BLaER1 (cell line): Measurements from ENCODE around the gene CALHM6.

Source experiments
- H3K27ac ChIP-seq: shearing (Covaris generic); formaldehyde crosslinking; 2 replicates; pipeline ENCODE4 v1.8.1; 2022
- H3K27me3 ChIP-seq: shearing (Covaris generic); formaldehyde crosslinking; 2 replicates; pipeline ENCODE4 v1.8.1; 2022
- H3K36me3 ChIP-seq: shearing (Covaris generic); formaldehyde crosslinking; 2 replicates; pipeline ENCODE4 v1.8.1; 2022
- H3K4me1 ChIP-seq: shearing (Covaris generic); formaldehyde crosslinking; 2 replicates; pipeline ENCODE4 v1.8.1; 2022
- H3K4me2 ChIP-seq: shearing (Covaris generic); formaldehyde crosslinking; 2 replicates; pipeline ENCODE4 v1.8.1; 2022
- H3K4me3 ChIP-seq: shearing (Covaris generic); formaldehyde crosslinking; 2 replicates; pipeline ENCODE4 v1.8.1; 2022
- H3K9ac ChIP-seq: shearing (Covaris generic); formaldehyde crosslinking; 2 replicates; pipeline ENCODE4 v1.8.1; 2022
- H3K9me3 ChIP-seq: shearing (Covaris generic); formaldehyde crosslinking; 2 replicates; pipeline ENCODE4 v1.8.1; 2022
- H4K20me1 ChIP-seq: shearing (Covaris generic); formaldehyde crosslinking; 2 replicates; pipeline ENCODE4 v1.8.1; 2022
- Cebpa-rat ChIP-seq: shearing (Covaris generic); IDR thresholded peaks from 2 replicates; pipeline ENCODE4 v1.8.1; 2022

The CALHM6 gene

GRCh38 chr6:116430860-116431259, 30.3 kb upstream of the CALHM6 start:
- TF ChIP-seq Cebpa-rat = no peak
- no peaks in the 10 kb centered on the region for H3K27me3 ChIP-seq
- H3K4me2 ChIP-seq = no peak overlapping the region
- H3K36me3 ChIP-seq = no peaks in the 10 kb centered on the region
- no peak overlapping the region for H3K4me3 ChIP-seq
- no peaks in the 10 kb centered on the region for H4K20me1 ChIP-seq
- H3K4me1 ChIP-seq = no peaks in the 10 kb centered on the region
- H3K9ac ChIP-seq = no peak overlapping the region
- no peaks in the 10 kb centered on the region for H3K9me3 ChIP-seq
- no peak overlapping the region for H3K27ac ChIP-seq

GRCh38 chr6:116431964-116432595, 29.1 kb upstream of the CALHM6 start:
- Histone ChIP-seq H3K9me3 (no peaks in the 10 kb centered on the region), H3K4me3 (no peak overlapping the region), H4K20me1 (no peaks in the 10 kb centered on the region), H3K9ac (no peak overlapping the region), H3K27ac (no peak overlapping the region), H3K36me3 (no peaks in the 10 kb centered on the region), H3K27me3 (no peaks in the 10 kb centered on the region), H3K4me2 (no peak overlapping the region), H3K4me1 (no peaks in the 10 kb centered on the region)
- TF ChIP-seq Cebpa-rat = no peak

GRCh38 chr6:116433206-116433712, 27.9 kb upstream of the CALHM6 start:
- no peak for TF ChIP-seq Cebpa-rat
- Histone ChIP-seq H3K4me3 (no peak overlapping the region), H3K27me3 (no peaks in the 10 kb centered on the region), H3K9ac (no peak overlapping the region), H4K20me1 (no peaks in the 10 kb centered on the region), H3K36me3 (no peaks in the 10 kb centered on the region), H3K9me3 (no peaks in the 10 kb centered on the region), H3K4me2 (no peak overlapping the region), H3K27ac (no peak overlapping the region), H3K4me1 (peaks cover 1% of the 10 kb centered on the region)

GRCh38 chr6:116434056-116434725, 27.0 kb upstream of the CALHM6 start:
- no peaks in the 10 kb centered on the region for H3K9me3 ChIP-seq
- no peak overlapping the region for H3K9ac ChIP-seq
- H3K4me2 ChIP-seq = no peak overlapping the region
- no peak overlapping the region for H3K27ac ChIP-seq
- H3K4me3 ChIP-seq = no peak overlapping the region
- no peak for TF ChIP-seq Cebpa-rat
- H3K4me1 ChIP-seq = peaks cover 10% of the 10 kb centered on the region
- H4K20me1 ChIP-seq = no peaks in the 10 kb centered on the region
- H3K27me3 ChIP-seq = no peaks in the 10 kb centered on the region
- no peaks in the 10 kb centered on the region for H3K36me3 ChIP-seq

- Histone ChIP-seq H3K4me3 (no peak overlapping the region), H4K20me1 (no peaks in the 10 kb centered on the region), H3K4me2 (no peak overlapping the region), H3K27ac (no peak overlapping the region), H3K27me3 (no peaks in the 10 kb centered on the region), H3K4me1 (peaks cover 18% of the 10 kb centered on the region), H3K9me3 (no peaks in the 10 kb centered on the region), H3K9ac (no peak overlapping the region), H3K36me3 (no peaks in the 10 kb centered on the region)
- no peak for TF ChIP-seq Cebpa-rat
Observed at GRCh38 chr6:116436586-116436985, 24.6 kb upstream of the CALHM6 start.

GRCh38 chr6:116437656-116438055, 23.5 kb upstream of the CALHM6 start:
- no peak overlapping the region for H3K4me3 ChIP-seq
- H3K4me1 ChIP-seq = peaks cover 18% of the 10 kb centered on the region
- H3K27me3 ChIP-seq = no peaks in the 10 kb centered on the region
- no peak overlapping the region for H3K4me2 ChIP-seq
- H4K20me1 ChIP-seq = no peaks in the 10 kb centered on the region
- H3K36me3 ChIP-seq = no peaks in the 10 kb centered on the region
- H3K9ac ChIP-seq = no peak overlapping the region
- no peak overlapping the region for H3K27ac ChIP-seq
- TF ChIP-seq Cebpa-rat = no peak
- H3K9me3 ChIP-seq = no peaks in the 10 kb centered on the region

GRCh38 chr6:116438590-116439448, 22.4 kb upstream of the CALHM6 start:
- Histone ChIP-seq H3K27ac (peak overlapping the region; percentile 31; the same call in 1 of the 2 replicates), H3K4me1 (peaks cover 18% of the 10 kb centered on the region), H3K4me3 (no peak overlapping the region), H3K9me3 (no peaks in the 10 kb centered on the region), H3K27me3 (no peaks in the 10 kb centered on the region), H3K9ac (peak overlapping the region; percentile 25; the same call in 1 of the 2 replicates), H4K20me1 (no peaks in the 10 kb centered on the region), H3K4me2 (peak overlapping the region; percentile 78), H3K36me3 (no peaks in the 10 kb centered on the region)
- no peak for TF ChIP-seq Cebpa-rat

GRCh38 chr6:116439522-116440051, 21.6 kb upstream of the CALHM6 start:
- Histone ChIP-seq H3K9ac (no peak overlapping the region), H3K27ac (peak overlapping the region; percentile 31; the same call in 1 of the 2 replicates), H4K20me1 (no peaks in the 10 kb centered on the region), H3K4me2 (peak overlapping the region; percentile 78), H3K36me3 (no peaks in the 10 kb centered on the region), H3K27me3 (no peaks in the 10 kb centered on the region), H3K4me1 (peaks cover 18% of the 10 kb centered on the region), H3K4me3 (no peak overlapping the region), H3K9me3 (no peaks in the 10 kb centered on the region)
- TF ChIP-seq Cebpa-rat = no peak

GRCh38 chr6:116443105-116443504, 18.1 kb upstream of the CALHM6 start:
- H3K4me1 ChIP-seq = peaks cover 18% of the 10 kb centered on the region
- no peaks in the 10 kb centered on the region for H3K27me3 ChIP-seq
- no peak overlapping the region for H3K9ac ChIP-seq
- no peaks in the 10 kb centered on the region for H3K9me3 ChIP-seq
- no peak for TF ChIP-seq Cebpa-rat
- no peak overlapping the region for H3K4me2 ChIP-seq
- H3K4me3 ChIP-seq = no peak overlapping the region
- no peaks in the 10 kb centered on the region for H3K36me3 ChIP-seq
- no peaks in the 10 kb centered on the region for H4K20me1 ChIP-seq
- no peak overlapping the region for H3K27ac ChIP-seq
